NCI-H774 (cell line): ENCODE results near the gene ACOX1.
A peak's percentile ranks its signal among the peaks of the same experiment; 100 is the strongest.

Source experiments
- DNase-seq: peaks from one replicate; lab custom pipeline; 2025; lab: John Stamatoyannopoulos, UW

The ACOX1 gene

DNA sequence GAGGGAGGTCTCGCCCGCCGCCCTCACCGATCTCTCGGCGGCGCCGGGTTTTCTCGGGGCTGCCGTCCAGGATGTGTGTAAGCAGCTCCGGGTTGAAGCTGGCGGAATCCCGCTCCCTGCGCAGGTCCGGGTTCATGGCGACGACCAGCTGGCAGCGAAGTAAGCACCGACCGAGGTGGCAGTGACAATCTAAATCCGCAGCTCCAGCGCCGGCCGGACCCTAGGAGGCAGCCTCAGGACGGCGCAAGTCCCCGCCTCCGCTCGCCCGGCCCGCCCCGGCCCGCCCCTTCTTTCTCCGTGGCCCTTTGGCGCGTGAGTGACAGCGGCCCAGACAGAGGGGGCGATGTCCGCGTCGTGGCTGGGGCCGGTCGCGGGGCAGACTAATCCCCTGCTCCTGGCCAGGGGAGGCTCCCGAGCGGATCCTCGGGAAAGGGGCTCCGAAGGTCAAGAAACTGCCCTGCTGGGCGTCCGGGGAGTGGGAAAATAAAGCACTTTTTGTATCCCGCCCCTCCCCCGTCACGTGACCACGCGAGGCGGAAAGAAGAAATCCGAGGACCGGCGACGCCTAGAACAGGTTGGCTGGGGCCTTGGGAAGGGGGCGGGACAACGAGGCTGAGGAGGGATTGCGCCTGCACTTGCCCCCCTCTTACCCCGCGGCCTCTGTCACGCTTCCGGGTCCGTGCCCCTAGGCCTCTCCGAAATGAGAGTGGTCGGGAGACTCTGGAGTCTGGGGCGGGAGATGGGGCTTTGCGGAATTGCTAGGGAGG lies at the start of gene ACOX1, which contains the start of gene TEN1:
Gene ACOX1, minus strand, starts transcription at position 229 of the 767 bp plus-strand sequence. Its CDS starts 93 bp downstream, at position 136.
Gene TEN1, plus strand, starts transcription at position 303 of the 767 bp plus-strand sequence. CDS start 6,953 bp downstream, outside the sequence.
- peak; percentile 99 for DNase-seq

DNA sequence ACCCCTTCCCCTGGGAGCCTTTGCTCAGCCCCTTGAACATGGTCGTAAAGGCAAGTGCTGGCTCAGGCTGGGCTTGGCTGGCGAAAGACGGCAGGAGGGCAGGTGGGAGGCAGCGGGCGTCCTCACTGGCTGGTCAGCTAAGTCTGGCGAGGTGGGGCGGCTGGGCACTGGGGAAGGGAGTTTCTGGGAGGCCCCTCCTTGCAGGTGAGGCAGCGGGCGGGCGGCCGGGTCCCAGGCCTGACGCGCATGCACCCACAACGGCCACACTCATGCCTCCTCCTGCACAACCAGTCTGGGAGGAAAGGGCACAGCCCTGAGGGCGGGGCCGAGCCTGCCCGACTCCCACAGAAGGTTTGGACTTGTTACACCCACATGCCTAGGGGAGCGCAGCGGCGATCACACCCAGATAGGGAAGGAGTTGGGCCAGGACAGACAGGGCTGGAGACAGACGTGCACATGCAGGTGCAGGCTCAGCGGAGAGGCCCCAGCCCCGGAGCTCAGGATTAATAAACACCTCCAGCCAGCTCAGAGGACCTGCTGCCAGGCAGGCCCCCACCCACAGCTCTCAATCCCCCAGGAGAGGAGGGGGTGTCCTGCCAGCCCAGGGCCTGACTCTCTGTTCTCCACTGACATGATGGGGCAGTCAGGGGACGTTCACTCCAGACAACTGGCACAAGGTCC lies 48.3 kb upstream of the ACOX1 start, which contains the start of gene EVPL:
Gene EVPL, minus strand, starts transcription at position 148 of the 681 bp plus-strand sequence. Its CDS starts 108 bp downstream, at position 40.
- DNase-seq, result peak; percentile 13

DNA sequence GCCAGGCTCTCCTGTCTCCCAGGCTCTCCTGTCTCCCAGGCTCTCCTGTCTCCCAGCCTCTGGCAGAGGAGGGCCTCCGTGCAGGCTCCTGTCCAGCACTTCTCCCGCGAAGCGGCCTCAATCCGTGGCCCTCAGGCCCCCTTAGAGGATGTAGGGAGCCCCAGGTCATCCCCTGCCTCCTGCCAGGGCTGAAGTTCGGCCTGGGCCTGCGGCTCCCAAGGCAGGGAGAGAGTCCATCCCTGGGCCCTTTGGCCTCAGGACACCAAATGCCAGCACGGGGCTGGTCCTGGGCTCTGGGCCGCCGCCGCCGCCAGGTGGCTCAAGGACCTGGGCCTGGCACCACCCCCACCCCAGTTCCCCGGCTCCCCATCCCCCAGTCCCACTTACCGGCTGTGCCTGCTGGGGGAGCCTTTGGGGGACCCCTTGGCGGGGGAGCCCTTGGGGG lies 47.8 kb upstream of the ACOX1 start:
- no peak for DNase-seq

- DNase-seq, result no peak
Observed at GRCh38 chr17:76025294-76025693, 46.3 kb upstream of the ACOX1 start.

DNA sequence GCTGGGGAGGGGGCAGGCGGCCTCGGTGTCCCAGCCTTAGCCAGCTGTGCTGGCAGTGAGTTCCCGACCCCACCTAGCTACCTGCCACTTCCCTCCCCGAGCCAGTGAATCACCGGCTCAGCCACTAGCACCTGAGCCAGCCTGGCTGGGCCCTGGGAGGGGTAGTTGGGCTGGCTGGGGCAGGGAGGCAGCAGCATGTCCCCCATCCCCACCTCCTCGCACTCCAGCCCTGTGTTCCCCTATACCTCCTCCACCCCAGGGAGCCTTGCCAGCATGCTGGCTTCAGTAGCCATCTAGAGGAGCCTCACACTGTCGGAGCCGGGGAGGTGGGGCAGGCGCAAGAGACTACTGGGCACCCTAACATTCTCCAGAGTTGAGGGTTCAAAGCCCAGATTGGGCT lies 45.4 kb upstream of the ACOX1 start:
- DNase-seq, result no peak

- DNase-seq, result no peak
Observed at GRCh38 chr17:76023900-76024237, 44.9 kb upstream of the ACOX1 start.

DNA sequence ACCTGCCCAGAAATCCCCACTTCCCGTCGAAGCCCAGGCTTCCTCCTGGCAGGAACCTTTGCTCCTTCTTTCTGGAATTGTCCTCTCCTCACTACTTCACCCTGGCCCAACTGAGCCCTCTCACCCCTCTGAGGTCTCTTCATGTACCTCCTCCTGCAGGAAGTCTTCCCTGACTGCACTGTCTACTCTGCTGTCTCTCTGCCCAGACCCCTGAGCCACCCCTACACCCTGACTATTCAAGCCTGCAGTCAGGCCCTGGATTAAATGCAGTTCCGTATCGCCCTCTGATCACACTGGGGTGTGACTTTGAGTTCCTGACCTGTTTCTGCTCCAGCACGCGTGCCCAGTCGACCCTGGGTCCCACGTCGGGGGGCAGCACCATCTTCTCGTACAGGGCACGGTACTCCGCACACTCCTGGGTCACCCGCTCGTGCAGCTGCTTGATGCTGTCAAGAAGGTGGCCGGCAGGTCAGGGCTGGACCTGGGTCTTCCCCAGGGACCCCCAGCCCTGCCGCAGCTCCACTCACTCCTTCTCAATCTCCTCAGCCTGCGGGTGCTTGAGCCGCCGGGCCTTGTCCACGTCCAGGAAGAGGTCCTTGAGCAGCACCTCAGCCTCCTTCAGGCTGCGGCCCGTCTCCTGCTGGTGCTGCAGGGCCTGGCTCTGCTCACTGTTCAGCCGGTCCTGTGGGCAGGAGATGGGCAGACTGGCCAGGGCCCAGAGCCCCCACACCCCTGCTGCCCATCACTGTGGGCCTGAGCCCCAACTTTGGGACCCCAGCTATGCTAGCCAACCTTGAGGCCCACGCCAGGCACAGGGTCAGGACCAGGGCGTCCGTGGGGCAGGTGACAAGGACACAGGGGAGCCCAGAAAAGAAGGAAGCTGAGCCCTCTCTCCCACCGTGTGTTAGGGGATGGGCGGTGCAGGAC lies 44.3 kb upstream of the ACOX1 start:
- no peak for DNase-seq

- no peak for DNase-seq
Observed at GRCh38 chr17:76022285-76022684, 43.3 kb upstream of the ACOX1 start.

DNA sequence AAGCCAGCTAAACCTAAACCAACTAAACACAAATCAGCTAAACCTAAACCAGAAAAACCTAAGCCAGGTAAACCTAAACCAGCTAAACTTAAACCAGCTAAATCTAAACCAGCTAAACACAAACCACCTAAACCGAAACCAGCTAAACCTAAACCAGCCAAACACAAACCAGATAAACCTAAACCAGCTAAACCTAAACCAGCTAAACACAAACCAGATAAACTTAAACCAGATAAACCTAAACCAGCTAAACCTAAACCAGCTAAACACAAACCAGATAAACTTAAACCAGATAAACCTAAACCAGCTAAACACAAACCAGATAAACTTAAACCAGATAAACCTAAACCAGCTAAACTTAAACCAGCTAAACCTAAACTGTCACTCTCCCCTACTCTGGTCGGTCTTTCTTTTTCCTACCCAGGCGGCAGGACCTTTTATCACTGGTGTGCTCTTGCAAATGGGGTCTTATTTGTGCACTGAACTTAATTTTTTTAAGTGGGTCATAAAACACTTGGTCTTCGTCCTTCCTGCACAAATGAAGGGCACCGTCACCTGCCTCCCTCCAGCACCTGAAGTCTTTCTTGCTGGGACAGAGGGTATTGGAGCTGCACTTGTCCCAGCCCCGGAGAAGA lies 41.0 kb upstream of the ACOX1 start:
- no peak for DNase-seq

GRCh38 chr17:76018801-76019200 lies 39.8 kb upstream of the ACOX1 start:
- no peak for DNase-seq

DNA sequence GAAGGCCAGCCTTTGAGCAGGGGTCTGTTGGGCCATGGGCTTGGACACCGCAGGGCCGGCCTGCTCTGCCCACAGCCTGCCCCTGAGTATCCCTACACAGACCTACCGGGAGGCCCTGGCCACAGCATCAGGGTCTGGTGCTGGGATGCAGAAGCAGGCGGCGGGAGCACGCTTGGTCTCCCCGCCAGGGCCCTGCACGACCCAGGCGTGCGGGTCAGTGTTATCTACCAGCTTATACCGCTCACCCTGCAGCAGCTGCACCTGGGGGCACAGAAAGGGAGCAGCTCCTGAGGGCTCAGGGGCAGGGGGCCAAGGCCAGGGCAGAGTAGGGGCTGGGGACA lies 39.3 kb upstream of the ACOX1 start:
- DNase-seq, result no peak

GRCh38 chr17:76017481-76018339 lies 38.7 kb upstream of the ACOX1 start:
- DNase-seq, result no peak

DNA sequence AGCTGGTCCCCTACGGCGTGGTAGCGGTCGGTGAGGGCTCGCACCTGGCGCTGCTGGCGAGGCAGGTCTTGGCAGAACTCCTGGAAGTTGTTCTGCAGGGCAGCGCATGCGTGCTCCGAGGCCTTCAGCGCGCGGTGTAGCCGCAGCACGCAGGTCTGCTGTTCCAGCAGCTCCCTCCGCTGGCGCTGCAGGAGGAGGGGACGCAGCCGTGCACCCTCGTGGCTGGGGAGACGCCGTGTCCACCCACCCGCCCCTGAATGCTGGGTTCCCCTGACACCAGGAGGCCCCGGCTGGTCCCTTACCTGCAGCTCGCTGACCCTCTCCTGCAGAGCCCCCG lies 35.9 kb upstream of the ACOX1 start:
- DNase-seq, result peak; percentile 88

GRCh38 chr17:76014100-76014924 lies 35.3 kb upstream of the ACOX1 start:
- DNase-seq, result peak; percentile 95

DNA sequence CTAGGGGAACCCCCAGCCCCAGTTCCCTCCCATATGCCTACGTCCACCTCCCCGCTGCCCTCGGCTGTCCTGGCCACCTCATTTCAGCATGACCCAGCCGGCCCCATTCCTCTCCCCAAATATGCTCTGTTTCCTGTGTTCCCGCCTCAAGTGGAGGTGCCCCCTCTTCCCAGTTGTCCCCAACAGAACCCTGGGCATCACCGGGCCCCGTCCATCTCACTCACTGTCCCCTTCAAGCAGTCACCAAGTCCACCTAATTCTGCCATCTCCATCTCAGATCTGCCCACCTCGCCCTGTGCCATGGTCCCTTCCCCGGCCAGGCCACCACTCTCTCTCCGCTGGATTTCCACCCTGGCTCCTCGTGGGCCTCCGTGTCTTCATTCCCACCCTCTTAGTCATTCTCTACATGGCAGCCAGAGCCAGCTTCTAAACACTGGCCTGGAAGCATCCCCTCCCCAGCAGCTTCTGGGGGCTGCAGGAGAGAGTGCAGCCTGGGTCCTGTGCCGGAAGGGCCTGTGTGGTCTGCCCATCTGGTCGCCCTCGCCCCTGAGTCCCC lies 34.5 kb upstream of the ACOX1 start:
- DNase-seq, result no peak

DNA sequence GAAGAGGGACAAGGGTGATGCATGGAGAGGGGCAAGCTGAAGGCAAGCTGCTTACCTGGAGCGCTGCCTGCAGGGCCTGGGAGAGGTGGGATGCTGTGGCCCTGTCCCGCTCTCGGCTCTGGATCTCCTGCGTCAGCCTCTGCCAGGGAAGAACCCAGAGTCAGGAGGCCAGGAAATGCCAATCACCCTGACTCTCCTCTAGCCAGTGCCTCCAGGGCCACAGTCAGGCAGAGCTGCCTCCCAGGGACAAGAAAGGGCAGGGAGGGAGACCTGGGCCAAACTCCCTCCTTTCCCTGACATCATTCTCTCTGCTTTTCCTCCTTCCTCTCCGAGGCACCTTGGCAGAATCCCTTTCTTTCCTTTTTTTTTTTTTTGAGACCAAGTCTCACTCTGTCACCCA lies 33.0 kb upstream of the ACOX1 start:
- DNase-seq, result no peak

DNA sequence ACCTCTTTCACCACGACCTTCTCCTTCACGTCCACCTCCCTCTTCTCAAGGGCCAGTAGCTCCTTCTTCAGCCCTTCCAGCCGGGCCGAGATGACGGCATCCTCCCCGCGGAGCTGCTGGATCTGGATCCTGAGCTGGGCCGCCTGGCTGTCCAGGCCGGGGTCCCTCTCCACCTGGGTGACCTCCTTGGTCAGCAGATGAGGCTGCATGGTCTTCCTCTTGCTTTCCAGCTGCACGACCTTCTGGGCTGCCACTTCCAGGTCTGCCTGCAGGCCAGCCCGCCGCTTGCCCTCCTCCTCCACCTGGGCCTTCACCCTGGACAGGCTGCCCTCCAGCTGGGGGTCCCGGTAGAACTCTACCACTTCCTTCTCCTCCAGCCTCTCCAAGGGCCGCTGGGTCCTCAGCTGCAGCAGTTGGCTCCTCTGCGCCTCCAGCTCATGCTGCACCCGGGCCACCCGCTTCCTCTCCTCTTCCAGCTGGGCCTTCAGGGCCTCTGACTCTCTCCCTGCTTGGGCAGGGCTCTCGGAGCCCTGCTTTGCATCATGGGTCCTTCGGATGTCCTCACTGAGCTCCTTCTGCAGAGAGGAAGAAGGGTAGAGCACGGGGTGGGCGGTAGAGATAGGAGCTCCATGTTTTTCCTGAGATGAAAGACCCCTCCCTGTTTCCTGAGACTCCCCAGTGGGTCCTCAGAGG lies 31.1 kb upstream of the ACOX1 start:
- DNase-seq, result no peak

DNA sequence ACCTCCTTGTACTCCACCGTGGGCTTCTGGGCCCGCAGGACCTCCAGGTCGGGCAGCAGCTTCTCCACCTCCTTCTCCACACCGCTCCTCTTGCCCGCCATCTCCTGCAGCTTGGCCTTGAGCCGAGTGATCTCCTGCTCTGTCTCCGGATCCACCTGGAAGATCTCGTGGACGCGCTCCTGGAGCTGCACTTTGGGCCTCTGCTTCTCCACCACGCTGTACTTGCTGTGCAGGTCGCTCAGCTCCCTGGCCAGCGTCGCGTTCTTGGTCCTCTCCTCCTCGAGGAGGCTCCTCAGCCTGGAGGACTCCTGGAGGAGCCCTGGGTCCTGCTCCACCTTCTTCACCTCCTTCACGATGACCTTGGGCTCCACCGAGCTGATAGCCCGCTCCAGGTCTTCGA lies 30.5 kb upstream of the ACOX1 start:
- DNase-seq, result no peak
